HG03097 (cell line): ENCODE results near the gene MYMK.

Experiments
- ATAC-seq: cut with Tn5 transposase; IDR thresholded peaks from one replicate; pipeline ENCODE4 v1.9.1; 2021; ENCODE audit not compliant: unreplicated experiment, low FRiP score

Gene MYMK

GRCh38 chr9:133558191-133559126 is 33.7 kb upstream of the MYMK start:
- ATAC-seq, result no peak

- no peak for ATAC-seq
Measured at GRCh38 chr9:133557581-133557980, 32.8 kb upstream of the MYMK start.

GRCh38 chr9:133556354-133556753 is 31.6 kb upstream of the MYMK start:
- ATAC-seq, result no peak

- ATAC-seq, result no peak
Measured at GRCh38 chr9:133554729-133555128, 30.0 kb upstream of the MYMK start.

GRCh38 chr9:133553973-133554713 is 29.4 kb upstream of the MYMK start:
- ATAC-seq, result no peak

- no peak for ATAC-seq
Measured at GRCh38 chr9:133553123-133553522, 28.4 kb upstream of the MYMK start.

- ATAC-seq, result no peak
Measured at GRCh38 chr9:133552236-133552635, 27.5 kb upstream of the MYMK start.

GRCh38 chr9:133551446-133551845 is 26.7 kb upstream of the MYMK start:
- no peak for ATAC-seq

- no peak for ATAC-seq
Measured at GRCh38 chr9:133547116-133547515, 22.4 kb upstream of the MYMK start.

- no peak for ATAC-seq
Measured at GRCh38 chr9:133546287-133546680, 21.5 kb upstream of the MYMK start.

- no peak for ATAC-seq
Measured at GRCh38 chr9:133545494-133546286, 20.9 kb upstream of the MYMK start.

- ATAC-seq, result no peak
Measured at GRCh38 chr9:133543772-133544467, 19.2 kb upstream of the MYMK start.

- ATAC-seq, result no peak
Measured at GRCh38 chr9:133542002-133542401, 17.2 kb upstream of the MYMK start.

GRCh38 chr9:133540698-133541025 is 15.9 kb upstream of the MYMK start:
- no peak for ATAC-seq

GRCh38 chr9:133539991-133540697 is 15.4 kb upstream of the MYMK start:
- no peak for ATAC-seq

- ATAC-seq, result no peak
Measured at GRCh38 chr9:133538851-133539833, 14.4 kb upstream of the MYMK start.

GRCh38 chr9:133538176-133538575 is 13.4 kb upstream of the MYMK start:
- ATAC-seq, result no peak

- ATAC-seq, result no peak
Measured at GRCh38 chr9:133537257-133537656, 12.5 kb upstream of the MYMK start.

GRCh38 chr9:133536536-133536935 is 11.8 kb upstream of the MYMK start:
- no peak for ATAC-seq
